Hypothalamus (tissue), 51 donors: ENCODE measurements around the gene RWDD3.

Source experiments
- DNase-seq, 51 donors: peaks; one replicate each; lab custom pipeline; 2025; lab: John Stamatoyannopoulos, UW

Gene RWDD3

DNA sequence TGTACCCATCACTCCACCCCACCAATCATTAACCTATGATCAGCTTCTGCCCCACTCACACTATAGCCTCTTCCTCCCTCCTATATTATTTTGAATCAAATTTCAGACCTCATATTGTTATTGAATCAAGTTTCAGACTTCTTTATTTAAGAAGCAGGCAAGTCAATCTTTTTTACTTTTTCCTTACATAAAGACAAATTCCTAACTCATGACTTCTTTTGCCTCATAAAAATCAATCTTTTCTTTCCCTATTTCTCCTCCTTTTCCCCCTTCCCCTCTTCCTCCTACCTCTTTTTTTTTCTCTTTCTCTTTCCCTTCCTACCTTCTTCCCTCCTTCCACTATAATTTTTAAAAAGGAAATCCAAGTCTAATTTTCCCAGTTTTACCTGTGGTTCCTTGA, 4.3 kb upstream of the RWDD3 start:
- DNase-seq = no peak

DNA sequence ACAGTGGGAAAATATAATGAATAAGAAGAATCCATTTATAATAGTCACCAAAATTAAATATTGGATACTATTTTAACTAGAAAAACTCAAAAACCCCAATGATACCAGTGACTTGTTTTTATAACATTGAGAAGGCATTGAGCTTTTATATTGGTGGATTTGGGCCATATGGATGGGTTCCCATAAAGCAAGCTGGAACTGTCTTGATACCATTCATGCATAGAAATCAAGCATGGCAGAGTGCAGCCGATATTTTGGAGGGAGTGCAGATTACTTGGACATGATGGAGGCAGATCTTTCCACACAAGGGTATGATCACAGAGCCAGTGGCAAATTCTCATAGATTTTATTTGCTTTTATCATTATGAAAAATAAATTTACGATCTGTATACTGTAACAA, 3.8 kb upstream of the RWDD3 start:
- no peak for DNase-seq

DNA sequence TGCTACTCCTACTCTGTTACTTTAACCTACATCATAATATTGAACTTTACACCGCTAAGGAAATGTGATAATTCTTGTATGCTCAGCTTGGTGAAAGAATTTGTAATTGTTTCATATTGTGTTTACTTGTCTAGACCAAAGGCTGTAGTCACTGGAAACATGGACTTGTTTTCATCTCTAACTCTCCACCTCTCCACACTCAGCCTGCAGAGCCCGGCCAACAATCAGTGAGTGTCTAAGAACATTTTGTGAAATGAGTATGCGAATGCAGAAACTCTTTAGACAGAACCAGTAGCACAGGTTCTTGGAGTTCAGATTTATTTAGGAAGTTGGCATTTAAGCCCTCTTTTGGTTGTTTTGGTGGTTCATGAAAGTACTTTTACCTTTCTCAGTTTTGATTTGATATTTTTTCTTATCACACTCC, 3.2 kb upstream of the RWDD3 start:
- peak in 3 of 51 donors; percentile 5 to 18 (median 16) for DNase-seq

DNA sequence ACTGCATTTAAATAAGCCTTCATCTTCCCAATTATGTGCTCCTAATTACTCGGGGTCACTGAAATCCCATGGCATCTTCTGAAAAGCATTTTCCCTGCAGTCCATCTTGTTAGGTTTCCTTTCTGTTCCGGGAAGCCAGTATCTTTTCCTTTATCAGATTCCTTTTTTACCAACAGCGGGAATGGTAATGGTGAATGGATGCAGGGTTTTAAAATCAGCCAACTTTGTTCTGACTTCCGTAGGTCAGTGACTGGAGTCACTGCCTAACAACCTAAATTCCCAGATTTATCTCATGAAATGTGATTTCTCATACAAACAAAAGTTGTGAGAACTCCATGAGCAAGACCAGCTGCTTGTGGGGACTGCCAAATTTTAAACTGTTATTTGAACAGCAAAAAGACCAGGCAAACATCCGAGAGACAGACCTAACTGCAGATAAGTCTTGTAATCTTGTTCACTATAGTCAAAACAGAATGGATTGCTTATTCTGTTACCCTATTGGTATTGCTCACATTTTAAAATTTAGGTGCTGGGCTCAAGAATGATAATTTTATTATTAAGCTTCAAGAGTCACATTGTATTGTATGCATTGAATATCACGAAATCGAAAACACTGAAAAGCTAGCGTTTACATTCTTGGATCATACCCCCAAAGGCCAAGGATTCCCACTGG, 1.2 kb upstream of the RWDD3 start:
- DNase-seq = peak in 1 of 51 donors; percentile 57

DNA sequence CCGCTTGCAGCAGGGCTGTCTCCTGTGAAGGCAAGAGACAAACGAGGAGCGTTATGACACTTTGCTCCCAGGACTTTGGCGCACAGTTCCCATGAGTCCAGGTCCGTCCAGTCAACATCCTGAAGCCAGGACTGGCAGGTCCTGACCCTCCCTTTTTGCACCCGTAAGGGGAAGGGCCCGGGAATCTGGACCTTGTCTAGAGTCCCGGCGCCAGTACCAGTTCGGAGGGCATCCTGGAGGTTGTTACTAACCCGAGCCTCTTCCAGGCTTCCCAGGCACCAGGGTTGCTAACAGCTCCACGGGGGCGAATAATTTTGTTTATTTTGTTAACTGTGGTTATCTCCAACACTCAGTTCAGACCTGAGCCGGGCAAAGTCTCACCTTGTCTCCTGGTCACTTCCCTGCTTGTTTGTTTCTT, 682 bp upstream of the RWDD3 start:
- peak in 36 of 51 donors; percentile 6 to 87 (median 44) for DNase-seq

DNA sequence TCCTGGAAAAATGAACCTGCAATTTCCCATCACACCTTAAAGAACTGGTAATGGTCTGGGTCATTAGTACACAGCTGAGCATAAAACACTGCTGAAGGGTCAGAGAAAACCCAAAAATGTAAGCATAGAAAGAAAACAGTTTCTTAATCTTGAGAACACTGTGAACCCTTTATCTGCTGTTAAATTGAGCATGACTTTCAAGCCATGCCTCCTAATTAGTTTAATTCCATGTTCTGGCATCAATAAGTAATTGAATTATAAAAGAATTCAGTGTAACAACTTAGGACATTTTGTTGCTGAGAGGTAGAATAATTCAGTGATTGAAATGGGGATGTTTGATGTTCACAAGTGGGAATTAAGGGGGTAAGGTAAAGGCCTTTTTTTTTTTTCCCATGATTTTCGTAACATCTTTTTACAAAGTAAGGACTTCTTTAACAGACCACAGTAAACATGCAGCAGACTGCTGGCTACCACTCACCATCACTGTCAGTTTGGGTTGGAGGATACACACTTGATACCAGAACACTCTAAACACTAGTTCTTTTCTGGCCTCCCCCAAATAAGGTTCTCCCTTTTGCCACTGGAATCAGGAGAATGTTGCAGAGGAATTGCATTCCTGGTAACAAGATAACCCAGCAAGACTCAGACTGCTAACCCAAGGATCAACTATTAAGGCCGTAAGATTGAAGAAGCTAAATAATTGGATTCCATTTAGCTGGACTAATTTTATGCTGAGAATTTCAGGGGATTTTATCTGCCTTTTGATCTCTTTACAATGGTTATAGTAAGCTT, 3.0 kb downstream of the RWDD3 start:
- DNase-seq = no peak

DNA sequence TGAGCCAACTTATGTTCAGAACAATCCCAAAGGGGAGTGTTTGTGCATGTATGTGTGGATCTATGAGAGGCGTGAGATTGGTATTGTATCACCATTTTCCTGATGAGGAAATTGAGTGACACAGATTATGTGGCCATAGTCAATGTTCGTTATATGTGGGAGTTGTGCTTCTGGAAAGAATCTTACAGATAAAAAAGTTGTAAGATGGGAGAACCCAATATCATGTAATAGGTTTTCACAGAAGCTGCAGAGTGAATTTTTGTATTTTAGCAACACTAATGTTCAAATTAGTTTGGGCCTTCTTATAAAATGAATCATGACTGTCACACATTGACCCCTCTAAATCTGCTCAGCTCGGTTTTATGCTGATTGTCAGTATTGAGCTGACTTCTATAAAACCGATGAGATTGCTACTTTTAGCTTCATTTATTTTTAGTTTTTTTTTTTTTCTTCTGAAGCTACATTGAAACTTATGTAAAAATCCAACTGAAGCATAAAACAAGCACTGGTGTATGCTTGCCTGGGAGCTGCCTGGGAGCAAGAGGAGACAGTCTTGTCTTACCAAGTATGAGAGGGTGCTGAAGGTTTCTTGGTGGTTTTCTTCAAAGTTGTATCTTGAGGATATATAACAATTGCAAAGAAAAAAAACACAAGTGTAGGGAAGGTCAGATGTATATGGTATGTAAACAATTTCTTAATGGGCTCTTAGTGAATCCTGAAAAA, 4.1 kb downstream of the RWDD3 start:
- DNase-seq = no peak

DNA sequence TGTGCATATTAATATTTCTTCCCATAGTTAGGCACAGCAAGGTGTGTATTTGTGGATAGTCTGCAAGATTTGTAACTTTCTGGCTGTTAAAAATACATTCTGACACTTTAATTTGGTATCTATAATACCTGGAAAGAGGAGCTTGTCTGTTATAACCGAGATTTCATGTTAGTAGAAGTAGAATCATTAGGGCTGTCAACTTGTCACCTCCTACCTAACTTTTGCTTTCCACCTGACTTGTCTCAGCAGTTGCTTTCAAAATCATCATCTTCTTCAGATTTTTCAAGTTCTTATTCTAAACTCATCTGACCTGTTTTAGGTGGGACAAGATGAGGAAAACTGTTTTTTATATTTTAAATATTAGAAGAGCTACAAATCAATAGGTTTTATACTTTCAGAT, 11.0 kb downstream of the RWDD3 start:
- DNase-seq = no peak

DNA sequence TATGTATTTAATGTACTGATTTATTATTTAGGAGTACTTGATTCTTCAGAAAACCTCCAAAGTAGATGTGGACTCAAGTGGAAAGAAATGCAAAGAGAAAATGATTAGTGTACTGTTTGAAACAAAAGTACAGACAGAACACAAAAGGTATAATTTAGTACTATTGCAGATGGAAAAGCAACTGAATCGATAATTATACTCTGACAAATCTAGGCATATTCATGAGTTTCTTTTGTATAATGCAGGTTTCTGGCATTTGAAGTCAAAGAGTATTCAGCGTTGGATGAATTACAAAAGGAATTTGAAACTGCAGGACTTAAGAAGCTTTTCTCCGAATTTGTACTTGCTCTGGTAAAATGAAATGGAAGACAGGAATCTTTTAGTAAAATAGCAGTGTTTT, 12.5 kb downstream of the RWDD3 start:
- DNase-seq = no peak

DNA sequence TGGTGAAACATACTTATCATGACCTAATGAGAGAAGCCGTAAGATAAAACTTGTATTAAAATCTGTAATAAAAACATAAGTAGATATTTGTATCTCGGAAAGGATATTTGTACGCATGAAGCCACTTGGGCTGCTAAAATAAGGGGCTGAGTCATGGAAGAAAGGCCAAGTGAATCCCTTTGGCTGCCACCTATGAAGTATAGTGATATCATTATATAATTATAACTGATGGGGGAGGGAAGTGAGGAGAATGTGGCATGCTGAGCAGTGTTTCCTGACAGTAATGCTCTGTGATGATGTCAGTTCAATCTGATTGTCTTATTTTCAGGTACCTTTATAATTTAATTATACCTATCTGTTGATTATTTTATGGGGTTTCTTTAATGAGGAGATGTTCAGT, 13.6 kb downstream of the RWDD3 start:
- DNase-seq = no peak

DNA sequence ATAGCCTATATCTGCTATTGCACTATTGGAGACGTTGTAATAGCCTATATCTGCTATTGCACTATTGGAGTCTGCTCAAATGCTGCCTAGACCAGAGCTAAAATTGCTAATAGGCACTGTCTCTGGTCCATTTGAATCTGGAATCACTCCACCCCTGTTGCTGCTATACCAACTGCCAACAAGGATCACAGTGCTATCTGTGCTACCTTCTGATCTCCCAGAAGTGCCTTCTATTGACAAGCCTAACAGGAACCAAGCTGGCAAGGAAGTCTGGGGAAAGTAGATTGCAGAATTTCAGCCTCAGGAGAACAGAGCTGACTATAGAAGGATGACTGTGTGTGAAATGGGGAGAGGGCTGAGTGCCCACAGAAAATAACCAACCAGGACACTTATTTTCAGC, 15.9 kb downstream of the RWDD3 start:
- DNase-seq = no peak

DNA sequence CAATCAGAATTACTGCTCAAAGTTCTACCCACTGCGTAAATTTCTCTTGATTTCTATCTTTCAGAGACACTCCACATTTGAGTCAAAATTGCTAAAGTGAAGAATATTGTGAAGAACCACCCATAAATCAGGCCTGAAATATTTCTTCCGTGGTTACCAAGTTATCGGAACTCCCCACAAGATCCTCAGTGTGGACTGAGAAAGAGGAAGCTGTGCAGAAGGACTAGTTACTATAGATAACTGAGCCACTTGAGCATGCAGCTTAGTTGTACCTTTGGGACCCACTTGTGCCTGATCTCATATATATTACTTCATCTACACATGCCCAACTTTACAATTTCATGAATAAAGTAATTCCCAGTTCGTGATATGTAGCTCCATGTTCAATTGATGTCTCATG, 18.4 kb downstream of the RWDD3 start:
- no peak for DNase-seq

DNA sequence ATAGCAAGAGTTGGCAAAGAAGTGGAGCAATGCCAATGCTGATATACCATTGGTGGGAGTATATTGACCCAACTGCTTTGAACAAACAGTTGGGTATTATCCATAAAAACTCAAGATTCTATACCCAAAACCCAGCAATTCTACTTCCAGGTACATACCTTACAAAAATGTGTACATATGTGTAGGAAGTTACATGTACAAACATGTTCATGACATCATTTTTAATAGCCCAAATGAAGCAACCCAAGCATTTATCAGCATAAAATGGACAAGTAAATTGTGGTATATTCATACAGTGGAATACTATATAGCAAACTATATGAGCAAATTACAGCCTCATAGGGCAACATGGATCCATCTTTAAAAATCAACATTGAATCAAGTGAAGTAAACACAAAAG, 20.9 kb downstream of the RWDD3 start:
- DNase-seq = no peak

DNA sequence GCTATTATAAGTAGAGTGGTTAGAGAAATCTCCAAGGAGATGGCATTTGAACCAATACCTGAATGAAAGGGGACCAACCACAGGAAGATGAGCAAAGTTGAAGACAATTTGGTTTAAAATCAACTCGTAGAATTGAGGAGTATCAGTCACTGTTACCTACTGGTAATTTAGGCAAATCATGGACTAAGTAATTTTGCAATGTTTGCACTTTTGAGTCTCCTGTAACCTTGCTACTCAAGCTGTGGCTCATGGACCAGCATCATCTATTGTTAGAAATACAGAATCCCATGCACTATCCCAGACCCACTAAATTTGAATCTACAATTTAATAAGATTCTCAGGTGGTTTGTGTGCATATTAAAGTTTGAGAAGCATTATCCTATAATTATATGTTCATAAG, 21.8 kb downstream of the RWDD3 start:
- no peak for DNase-seq

DNA sequence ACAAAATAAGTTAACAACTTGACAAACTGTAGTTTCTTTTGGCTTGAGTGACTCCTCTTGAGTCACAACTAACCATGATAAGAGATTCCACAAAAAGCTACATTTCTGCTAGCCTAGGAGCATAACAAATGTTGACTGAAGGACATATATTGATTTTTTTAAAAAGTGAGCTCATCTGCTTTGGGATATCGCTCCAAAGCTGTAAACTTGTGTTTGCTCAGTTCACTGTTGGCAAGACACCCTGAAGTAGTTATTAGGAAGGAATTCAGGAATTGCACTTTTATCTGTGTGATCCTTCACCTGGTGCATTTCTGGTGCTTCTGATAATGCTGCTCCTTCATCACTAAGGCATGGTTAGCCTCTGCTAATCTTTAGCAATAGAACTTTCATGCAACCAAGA, 23.7 kb downstream of the RWDD3 start:
- no peak for DNase-seq

DNA sequence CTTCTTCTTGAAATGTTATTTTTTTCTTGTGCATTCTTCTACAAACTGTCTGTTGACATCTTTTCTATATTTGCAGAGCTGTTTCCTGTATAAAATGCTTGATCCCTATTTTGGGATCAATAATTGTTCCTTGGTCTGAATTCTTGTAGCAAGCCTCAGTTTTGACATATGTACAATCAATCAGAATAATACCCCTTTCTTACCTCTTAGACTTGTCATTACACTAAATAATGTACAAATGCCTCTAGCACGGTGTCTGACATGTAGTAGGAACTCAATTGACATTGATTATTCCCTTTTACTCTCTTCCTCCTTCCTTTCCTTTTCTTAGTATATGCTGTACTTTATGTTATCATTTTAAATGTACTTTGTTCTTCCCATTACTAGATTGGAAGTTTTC, 25.2 kb downstream of the RWDD3 start:
- DNase-seq = no peak

DNA sequence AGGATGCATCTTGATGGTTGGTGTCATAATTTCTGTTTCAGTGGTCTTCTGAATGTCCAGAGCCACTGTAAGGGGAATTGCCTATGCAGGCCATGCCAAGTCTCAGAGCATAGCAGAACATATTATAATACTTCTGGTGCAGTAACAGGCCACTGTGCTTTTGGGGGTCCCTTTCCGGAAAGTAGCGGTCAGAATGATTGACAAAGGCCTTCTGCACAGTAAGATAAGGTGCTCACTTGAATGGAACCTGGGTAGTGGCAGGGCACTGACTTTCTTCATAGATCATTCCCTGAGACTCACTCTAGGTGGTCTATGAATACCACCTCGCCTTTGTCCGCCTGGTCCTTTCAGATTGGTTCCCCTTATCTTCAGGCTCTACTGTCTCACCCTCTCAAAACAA, 28.9 kb downstream of the RWDD3 start:
- DNase-seq = no peak

DNA sequence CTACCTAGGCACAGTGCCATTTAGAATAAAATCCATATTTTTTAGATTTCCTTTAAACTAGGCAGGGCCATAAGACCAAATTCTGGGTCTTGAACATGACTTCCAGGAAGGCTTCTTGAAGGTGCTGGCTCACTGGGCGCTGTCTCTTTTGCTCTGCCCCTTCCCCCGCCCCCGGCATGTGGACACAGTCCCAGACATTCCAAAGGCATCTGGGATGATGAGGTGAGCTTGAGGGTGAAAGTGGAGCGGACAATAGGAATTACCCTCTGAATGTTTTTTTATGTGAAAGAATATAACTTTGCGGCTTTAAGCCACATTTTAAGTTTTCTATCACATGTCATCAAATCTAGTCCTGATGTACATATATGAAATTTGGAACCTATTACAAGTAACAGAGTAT, 29.4 kb downstream of the RWDD3 start:
- DNase-seq = no peak

DNA sequence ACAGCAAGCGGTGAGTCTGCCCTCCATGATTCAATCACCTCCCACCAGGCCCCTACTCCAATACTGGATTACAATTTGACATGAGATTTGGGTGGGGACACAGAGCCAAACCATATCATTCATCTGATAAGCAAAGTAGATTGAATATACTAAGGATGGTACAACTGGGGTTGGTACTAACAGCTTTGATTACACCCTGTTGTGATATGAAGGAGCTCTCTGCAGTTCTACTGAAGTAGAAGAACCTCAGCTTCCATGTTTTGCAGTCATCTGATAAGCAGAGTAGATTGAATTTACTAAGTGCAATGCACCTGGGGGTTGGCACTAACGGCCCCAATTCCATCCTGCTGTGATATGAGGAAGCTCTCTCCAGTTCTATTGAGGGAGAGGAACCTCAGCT, 31.1 kb downstream of the RWDD3 start:
- DNase-seq = no peak

DNA sequence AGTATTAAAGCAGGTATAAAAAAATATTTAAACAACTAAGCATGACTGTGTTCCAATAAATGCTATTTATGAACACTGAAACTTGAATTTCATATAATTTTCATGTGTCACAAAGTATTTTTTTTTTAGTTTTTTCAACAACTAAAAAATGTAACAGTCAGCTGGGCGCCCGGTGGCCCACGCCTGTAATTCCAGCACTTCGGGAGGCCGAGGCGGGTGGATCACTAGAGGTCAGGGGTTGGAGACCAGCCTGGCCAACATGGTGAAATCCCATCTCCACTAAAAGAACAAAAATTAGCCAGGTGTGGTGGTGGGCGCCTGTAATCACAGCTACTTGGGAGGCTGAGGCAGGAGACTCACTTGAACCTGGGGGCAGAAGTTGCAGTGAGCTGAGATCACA, 42.4 kb downstream of the RWDD3 start:
- no peak for DNase-seq

DNA sequence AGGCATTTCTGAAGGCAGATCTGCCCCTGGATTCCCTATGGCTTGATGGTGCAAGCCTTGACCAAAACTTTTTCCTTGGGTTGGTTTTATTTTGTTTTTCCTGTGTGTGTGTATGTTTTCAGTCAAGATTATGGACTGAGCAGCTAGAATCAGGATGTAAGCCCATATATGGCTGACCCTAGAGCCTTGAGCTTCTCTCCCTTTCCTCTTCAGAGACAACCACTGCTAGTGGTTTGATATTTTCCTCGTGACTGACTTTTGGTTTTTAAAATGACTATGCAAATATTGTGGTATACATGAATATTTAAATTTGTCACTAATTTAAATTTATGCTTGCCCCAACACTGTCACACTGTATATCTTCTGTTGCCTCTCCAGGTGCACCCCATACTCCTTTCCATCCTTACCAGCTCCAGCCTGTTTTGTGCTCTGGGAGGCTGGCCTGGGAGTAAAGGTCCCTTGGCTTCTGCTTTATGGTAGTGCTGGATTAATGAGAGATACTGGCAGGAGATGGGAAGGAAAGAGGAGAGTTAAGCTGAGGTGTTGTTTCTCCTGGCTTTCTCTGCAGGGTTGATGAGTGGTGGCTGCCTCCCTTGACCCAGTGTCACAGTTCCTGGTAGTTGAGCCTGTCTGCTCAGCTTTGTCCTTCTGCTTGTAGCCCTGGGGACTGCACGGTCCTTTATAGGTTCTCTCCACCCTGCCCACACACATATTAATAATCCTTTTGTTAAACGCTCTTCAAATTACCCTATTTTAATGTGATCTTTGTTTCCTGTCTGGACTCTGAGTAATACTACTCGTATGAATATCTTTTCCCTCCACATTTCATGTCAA, 44.4 kb downstream of the RWDD3 start:
- DNase-seq = no peak
